GM19099 (cell line): ENCODE results near the gene NDP.

Experiments used
- POLR2A ChIP-seq: IDR thresholded peaks from 3 replicates; pipeline ENCODE4 v1.6.1; 2011; ENCODE audit warnings: low read depth; ENCODE audit not compliant: insufficient read length; ENCODE audit errors: extremely low read depth

The NDP gene

DNA sequence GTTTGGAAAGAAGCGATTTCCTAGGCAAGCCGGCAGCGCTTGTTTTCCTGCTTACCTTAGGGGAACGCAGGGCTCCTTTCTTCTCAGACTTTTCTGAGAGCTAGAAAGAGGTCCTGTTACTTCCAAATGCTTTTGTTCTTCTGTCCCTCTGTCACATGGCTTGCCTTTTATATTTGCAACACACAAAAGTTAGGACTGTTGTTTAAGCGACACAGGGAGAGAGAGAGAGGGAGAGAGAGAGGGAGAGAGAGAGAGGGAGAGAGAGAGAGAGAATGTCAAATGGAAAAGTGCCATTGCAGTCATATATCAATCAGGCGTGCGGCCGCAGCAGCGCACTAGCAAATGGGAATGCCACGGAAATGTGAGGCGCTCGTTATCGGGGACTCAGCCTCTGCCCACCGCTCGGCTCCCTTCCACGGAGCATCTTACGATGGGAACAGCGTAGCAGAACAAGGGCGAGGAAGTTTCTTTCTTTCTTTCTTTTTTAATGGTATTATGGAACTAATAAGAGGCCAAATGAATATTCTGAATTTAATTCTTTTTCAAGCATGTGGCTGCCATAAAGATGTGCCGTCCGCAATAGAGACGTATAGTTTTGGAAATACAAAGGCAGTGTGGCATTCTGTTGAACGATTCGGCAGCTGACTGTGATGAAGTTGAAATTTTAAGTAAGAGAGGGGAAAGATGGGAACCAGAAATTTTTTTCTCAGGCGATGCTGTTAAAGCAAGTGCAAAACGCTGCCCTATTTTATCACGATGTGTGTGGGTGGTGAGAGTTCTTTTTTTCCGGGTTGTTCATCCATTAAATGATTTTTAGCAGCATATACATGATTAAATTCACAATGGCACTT is at the start of gene NDP:
Gene NDP, minus strand, starts transcription at position 142 of the 851 bp plus-strand sequence. CDS start 14,745 bp downstream, outside the sequence.
- no peak for TF ChIP-seq POLR2A

DNA sequence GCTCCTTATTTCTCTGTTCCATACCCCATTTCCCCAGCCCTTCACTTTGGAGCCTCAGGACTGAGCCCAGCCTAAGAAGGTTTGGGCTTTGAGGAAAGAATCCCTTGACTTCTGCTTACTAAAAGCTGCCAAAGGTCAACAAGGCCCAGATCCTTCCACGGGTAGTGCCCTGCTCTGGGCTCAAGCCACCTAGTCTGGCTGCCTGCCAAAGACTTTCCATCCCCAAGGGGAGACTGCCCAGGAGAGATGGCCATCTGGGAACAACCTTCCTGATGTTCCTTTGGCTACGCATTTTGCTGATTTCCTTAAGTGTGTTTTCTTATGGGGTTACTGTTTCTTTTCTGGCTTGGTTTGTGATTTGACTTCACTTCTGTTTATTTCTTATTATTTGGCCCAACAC is 49.8 kb upstream of the NDP start:
- no peak for TF ChIP-seq POLR2A

DNA sequence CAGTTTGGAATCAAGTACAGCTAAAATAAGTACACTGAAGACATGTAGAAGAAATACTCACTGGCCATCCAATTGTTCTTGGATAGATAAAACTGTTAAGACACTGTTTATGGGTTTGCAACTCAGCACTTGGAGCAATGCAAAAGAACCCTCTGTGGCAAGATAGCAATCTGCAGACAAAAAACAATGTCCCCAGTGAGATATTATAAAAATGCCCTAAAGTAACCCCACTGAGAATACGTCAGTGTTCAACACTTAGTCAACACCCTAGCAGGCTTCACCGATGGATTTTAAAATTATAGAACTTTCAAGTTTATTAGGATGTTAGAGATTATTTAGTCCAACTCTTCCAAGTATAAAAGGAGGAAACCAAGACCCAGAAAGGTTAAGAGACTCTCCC is 47.5 kb upstream of the NDP start:
- TF ChIP-seq POLR2A: no peak

DNA sequence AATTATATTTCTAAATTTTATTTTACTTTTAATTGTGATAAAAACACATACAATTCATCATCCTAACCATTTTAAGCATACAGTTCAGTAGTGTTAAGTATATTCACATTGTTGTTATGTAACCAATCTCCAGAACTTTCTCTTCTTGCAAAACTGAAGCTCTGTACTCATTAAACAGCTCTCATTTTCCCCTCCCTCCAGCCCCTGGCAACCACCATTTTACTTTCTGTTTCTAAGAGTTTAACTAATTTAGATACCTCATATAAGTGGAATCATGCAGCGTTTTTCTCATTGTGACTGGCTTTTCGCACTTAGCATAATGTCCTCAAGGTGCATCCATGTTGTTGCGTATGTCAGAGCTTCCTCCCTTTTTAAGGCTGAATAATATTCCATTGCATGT is 46.7 kb upstream of the NDP start:
- TF ChIP-seq POLR2A: no peak

DNA sequence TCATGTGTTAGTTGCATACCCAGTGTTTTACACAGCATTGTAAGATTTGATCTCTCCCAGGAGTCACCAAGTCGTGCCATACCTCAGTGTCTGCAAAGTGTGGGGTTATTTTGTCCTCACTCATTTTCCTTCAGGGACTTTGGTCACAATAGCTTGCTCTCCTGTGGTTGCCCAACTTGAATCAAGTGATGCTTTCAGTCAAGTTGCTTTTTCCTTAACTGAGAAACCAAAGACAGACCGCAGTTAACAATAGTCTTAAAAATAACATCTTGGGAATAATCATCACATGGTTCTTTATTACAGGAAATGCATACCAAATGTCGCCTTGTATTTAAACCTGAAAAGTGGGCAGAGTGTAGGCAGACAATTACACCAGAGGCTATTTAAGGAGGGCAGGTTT is 44.5 kb upstream of the NDP start:
- no peak for TF ChIP-seq POLR2A

- no peak for TF ChIP-seq POLR2A
Measured at GRCh38 chrX:44016906-44017305, 43.7 kb upstream of the NDP start.

GRCh38 chrX:44012484-44013096 is 39.4 kb upstream of the NDP start:
- TF ChIP-seq POLR2A: no peak

- no peak for TF ChIP-seq POLR2A
Measured at GRCh38 chrX:44011506-44011905, 38.3 kb upstream of the NDP start.

DNA sequence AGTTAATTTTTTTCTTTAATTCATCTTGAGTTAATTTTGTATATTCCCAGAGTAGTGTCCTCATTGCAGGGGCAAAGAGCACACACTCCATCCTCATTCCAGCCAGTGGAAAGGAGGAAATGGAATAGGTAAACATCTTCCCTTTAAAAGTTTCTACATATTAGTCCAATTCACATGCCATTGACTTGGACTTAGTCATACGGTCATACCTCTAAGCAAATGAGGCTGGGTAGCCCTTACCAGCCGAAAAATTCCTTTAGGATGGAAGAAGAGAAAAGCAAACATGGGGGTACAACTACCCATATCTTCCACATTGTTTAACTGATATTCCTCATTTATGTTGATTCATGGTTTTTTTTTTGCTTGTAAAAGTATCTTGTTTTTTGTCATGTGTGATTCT is 37.4 kb upstream of the NDP start:
- TF ChIP-seq POLR2A: no peak

- no peak for TF ChIP-seq POLR2A
Measured at GRCh38 chrX:44006081-44006480, 32.9 kb upstream of the NDP start.

DNA sequence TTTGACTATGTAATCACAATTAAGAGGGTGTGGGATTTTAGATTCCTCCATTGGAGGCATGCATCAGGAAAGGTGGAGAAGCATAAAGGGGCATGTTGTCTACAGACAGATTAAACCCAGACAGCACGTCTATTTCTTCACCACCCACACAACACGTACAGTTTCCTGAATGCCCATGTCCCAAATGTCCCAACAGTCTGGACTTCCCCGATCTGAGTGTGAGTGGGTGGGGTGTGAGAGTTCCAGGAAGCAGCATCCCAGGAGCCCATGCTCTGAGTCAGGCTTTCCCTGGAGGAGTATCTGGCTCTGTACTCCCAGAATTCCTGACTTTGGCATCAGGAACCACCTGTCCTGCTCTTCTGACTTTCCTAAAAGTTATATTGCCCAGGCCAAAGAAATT is 30.8 kb upstream of the NDP start:
- TF ChIP-seq POLR2A: no peak

- TF ChIP-seq POLR2A: no peak
Measured at GRCh38 chrX:44002567-44002966, 29.4 kb upstream of the NDP start.

- TF ChIP-seq POLR2A: no peak
Measured at GRCh38 chrX:43998374-43998773, 25.2 kb upstream of the NDP start.

- TF ChIP-seq POLR2A: no peak
Measured at GRCh38 chrX:43996491-43996890, 23.3 kb upstream of the NDP start.

GRCh38 chrX:43986083-43986482 is 12.9 kb upstream of the NDP start:
- TF ChIP-seq POLR2A: no peak

DNA sequence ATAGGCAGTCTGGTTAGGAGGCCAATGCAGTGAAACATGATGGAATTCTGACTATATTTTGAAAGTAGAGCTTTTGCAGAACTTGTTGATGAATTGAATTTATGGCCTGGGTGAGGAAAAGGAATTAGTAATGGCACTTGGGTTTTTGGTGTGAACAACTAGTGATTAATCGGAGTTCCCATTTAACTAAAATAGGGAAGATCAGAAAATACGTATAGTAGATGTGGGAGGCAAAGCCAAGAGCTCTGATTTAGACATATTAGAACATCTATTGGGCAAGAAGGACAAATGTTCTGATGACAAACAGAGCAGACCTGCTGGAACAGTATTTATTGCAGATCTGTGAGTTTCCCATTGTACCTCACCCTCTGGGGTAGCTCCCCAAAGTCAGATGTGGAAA is 12.3 kb upstream of the NDP start:
- TF ChIP-seq POLR2A: no peak

- TF ChIP-seq POLR2A: no peak
Measured at GRCh38 chrX:43978226-43978625, 5.0 kb upstream of the NDP start.

DNA sequence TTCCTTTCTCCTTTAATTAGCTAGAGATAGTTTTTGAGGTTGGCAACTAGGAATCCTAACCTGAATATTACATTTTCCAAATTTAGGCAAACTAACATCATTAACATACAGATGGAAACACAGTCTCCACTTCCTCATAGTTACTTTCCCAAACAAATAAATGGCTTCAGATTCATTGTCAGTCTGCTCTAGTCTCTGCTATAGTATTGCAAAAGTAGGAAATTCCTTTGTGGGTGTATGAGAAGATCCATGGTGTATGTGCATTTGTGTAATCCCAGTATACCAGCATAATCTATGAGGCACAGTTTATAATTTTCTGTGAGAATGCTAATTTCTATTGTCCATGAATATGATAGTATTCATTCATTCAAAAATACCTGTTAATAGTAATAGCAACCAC is 3.0 kb upstream of the NDP start:
- TF ChIP-seq POLR2A: no peak
